ENCODE data around the gene CENPX. TPM values are rescaled to one million over a fixed set of nuclear protein-coding genes. Genes with fewer than 3 reads are reported as not detected.

CENPX gene
- total RNA-seq, 4 donors from 2014 or later = 85.4 to 131 (median 104) TPM

GRCh38 chr17:82000803-82001570 lies 21.7 kb downstream of the CENPX start:
- Histone ChIP-seq H3K36me3 (no peaks in the 10 kb centered on the region), H3K27me3 (no peaks in the 10 kb centered on the region), H3K4me3 (no peak overlapping the region), H3K27ac (no peak overlapping the region), H3K4me1 (peaks cover 6 to 19% (median 11%) of the 10 kb centered on the region in 4 donors), H3K9me3 (no peaks in the 10 kb centered on the region)
- TF ChIP-seq POLR2A (IDR thresholded peaks at IDR 0.05) (no peak), EP300 (IDR thresholded peaks at IDR 0.05; ENCODE audit: low read depth) (no peak), POLR2AphosphoS5 (IDR thresholded peaks at IDR 0.05) (no peak)
- TF ChIP-seq, protein P1, sequence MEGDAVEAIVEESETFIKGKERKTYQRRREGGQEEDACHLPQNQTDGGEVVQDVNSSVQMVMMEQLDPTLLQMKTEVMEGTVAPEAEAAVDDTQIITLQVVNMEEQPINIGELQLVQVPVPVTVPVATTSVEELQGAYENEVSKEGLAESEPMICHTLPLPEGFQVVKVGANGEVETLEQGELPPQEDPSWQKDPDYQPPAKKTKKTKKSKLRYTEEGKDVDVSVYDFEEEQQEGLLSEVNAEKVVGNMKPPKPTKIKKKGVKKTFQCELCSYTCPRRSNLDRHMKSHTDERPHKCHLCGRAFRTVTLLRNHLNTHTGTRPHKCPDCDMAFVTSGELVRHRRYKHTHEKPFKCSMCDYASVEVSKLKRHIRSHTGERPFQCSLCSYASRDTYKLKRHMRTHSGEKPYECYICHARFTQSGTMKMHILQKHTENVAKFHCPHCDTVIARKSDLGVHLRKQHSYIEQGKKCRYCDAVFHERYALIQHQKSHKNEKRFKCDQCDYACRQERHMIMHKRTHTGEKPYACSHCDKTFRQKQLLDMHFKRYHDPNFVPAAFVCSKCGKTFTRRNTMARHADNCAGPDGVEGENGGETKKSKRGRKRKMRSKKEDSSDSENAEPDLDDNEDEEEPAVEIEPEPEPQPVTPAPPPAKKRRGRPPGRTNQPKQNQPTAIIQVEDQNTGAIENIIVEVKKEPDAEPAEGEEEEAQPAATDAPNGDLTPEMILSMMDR (IDR thresholded peaks at IDR 0.05) = no peak
- in situ Hi-C loops (cut with MboI; ENCODE audit: low pct_ligation_motif_present in 1 of 4, low pct_unique_long_range_greater_than_20kb in 1 of 4, low sequenced_read_pairs in 3 of 4) = no loop called here
- intact Hi-C loops (cut with DNase I; ENCODE audit: low total_unique reads) = no loop called here
- DNase-seq = no peak
- 69 to 80% methylated on average over 2 to 26 of the region's 32 CpGs for WGBS, 2 donors (ENCODE audit: low coverage in 1 of 2)

- no peaks in the 10 kb centered on the region for H3K27me3 ChIP-seq
- H3K4me3 ChIP-seq = no peak overlapping the region
- no peaks in the 10 kb centered on the region for H3K36me3 ChIP-seq
- H3K9me3 ChIP-seq = no peaks in the 10 kb centered on the region
- in situ Hi-C loops (cut with MboI; ENCODE audit: low pct_ligation_motif_present in 1 of 4, low pct_unique_long_range_greater_than_20kb in 1 of 4, low sequenced_read_pairs in 3 of 4) (no loop called here), intact Hi-C loops (cut with DNase I; ENCODE audit: low total_unique reads) (no loop called here)
- H3K27ac ChIP-seq = no peak overlapping the region
- 47 to 65% methylated on average over 8 to 35 of the region's 36 CpGs for WGBS, 2 donors (ENCODE audit: low coverage in 1 of 2)
- no peak for DNase-seq
- peaks cover 6 to 19% (median 11%) of the 10 kb centered on the region in 4 donors for H3K4me1 ChIP-seq
- no peak for TF ChIP-seq POLR2A (IDR thresholded peaks at IDR 0.05)
- TF ChIP-seq EP300 (IDR thresholded peaks at IDR 0.05; ENCODE audit: low read depth) = no peak
- no peak for TF ChIP-seq POLR2AphosphoS5 (IDR thresholded peaks at IDR 0.05)
- TF ChIP-seq, protein P1 (IDR thresholded peaks at IDR 0.05) = no peak
Measured at GRCh38 chr17:81999976-82000802, 22.5 kb downstream of the CENPX start.

DNA sequence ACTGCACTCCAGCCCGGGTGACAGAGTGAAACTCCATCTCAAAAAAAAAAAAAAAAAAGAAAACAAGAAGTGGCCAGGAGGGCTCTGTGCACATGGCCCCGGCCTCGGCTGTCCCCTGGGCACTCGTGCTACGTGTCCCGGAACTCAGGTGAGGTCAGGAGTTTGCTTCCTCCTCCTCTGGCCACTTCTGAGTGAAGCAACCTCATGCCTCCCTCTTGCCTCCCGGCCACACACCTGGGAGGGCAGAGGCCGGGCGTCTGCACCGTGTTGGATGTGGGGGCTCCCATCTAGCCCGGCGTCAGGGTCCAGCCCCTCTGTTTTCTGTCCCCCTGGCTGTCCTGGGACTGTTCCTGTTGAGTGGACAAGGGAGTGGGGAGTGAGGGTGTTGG lies 23.1 kb downstream of the CENPX start:
- H3K27me3 ChIP-seq = no peaks in the 10 kb centered on the region
- no peak for TF ChIP-seq POLR2A (IDR thresholded peaks at IDR 0.05)
- intact Hi-C loops (cut with DNase I; ENCODE audit: low total_unique reads) = no loop called here
- peaks cover 6 to 19% (median 11%) of the 10 kb centered on the region in 4 donors for H3K4me1 ChIP-seq
- in situ Hi-C loops (cut with MboI; ENCODE audit: low pct_ligation_motif_present in 1 of 4, low pct_unique_long_range_greater_than_20kb in 1 of 4, low sequenced_read_pairs in 3 of 4) = no loop called here
- WGBS, 2 donors (ENCODE audit: low coverage in 1 of 2) = 80 to 91% methylated on average over 2 to 12 of the region's 12 CpGs
- DNase-seq = no peak
- no peaks in the 10 kb centered on the region for H3K9me3 ChIP-seq
- no peak overlapping the region for H3K4me3 ChIP-seq
- no peaks in the 10 kb centered on the region for H3K36me3 ChIP-seq
- H3K27ac ChIP-seq = no peak overlapping the region

- no peaks in the 10 kb centered on the region for H3K9me3 ChIP-seq
- H3K4me3 ChIP-seq = no peak overlapping the region
- TF ChIP-seq POLR2AphosphoS5 (IDR thresholded peaks at IDR 0.05) (no peak), POLR2A (IDR thresholded peaks at IDR 0.05) (no peak), EP300 (IDR thresholded peaks at IDR 0.05; ENCODE audit: low read depth) (no peak)
- TF ChIP-seq, protein P1 (IDR thresholded peaks at IDR 0.05) = no peak
- WGBS, 2 donors (ENCODE audit: low coverage in 1 of 2) = 71 to 92% methylated on average over 6 to 14 of the region's 14 CpGs
- intact Hi-C loops (cut with DNase I; ENCODE audit: low total_unique reads) (no loop called here), in situ Hi-C loops (cut with MboI; ENCODE audit: low pct_ligation_motif_present in 1 of 4, low pct_unique_long_range_greater_than_20kb in 1 of 4, low sequenced_read_pairs in 3 of 4) (no loop called here)
- no peak for DNase-seq
- no peaks in the 10 kb centered on the region for H3K27me3 ChIP-seq
- H3K27ac ChIP-seq = no peak overlapping the region
- no peaks in the 10 kb centered on the region for H3K36me3 ChIP-seq
- peaks cover 0 to 15% (median 11%) of the 10 kb centered on the region in 4 donors for H3K4me1 ChIP-seq
Measured at GRCh38 chr17:81998691-81999438, 23.8 kb downstream of the CENPX start.

Data from transverse colon (tissue), 4 donors.